HEK293 (cell line): ENCODE results near the gene CCDC63.

ENCODE experiments used
- EGR2 ChIP-seq: fragments of 450-650 bp; formaldehyde crosslinking; IDR thresholded peaks from 2 replicates; pipeline ENCODE4 v1.5.1; 2016; ENCODE audit warnings: low read depth, missing biosample characterization, missing genetic modification characterization
- MZF1 ChIP-seq: fragments of 450-650 bp; formaldehyde crosslinking; IDR thresholded peaks from 2 replicates; pipeline ENCODE4 v1.5.1; 2017; ENCODE audit warnings: missing biosample characterization, missing genetic modification characterization, borderline replicate concordance
- PRDM1 ChIP-seq: fragments of 450-650 bp; formaldehyde crosslinking; IDR thresholded peaks from 2 replicates; pipeline ENCODE4; 2016; ENCODE audit warnings: missing biosample characterization, missing genetic modification characterization
- RBAK ChIP-seq: fragments of 450-650 bp; formaldehyde crosslinking; IDR thresholded peaks from 2 replicates; pipeline ENCODE4 v1.5.1; 2016; ENCODE audit warnings: missing biosample characterization, missing genetic modification characterization
- REST ChIP-seq: fragments of 450-650 bp; formaldehyde crosslinking; IDR thresholded peaks from 2 replicates; pipeline ENCODE4 v1.5.1; 2016; ENCODE audit warnings: missing biosample characterization, missing genetic modification characterization
- SETDB1 ChIP-seq: IDR thresholded peaks from one replicate; pipeline ENCODE4 v1.6.1; 2017; ENCODE audit warnings: mild to moderate bottlenecking, low read length, moderate library complexity, mixed read lengths; ENCODE audit not compliant: insufficient read length
- YY1 ChIP-seq: fragments of 450-650 bp; formaldehyde crosslinking; IDR thresholded peaks from 2 replicates; pipeline ENCODE4 v1.5.1; 2018; ENCODE audit warnings: missing biosample characterization, missing genetic modification characterization
- ZBTB1 ChIP-seq: fragments of 450-650 bp; formaldehyde crosslinking; IDR thresholded peaks from 2 replicates; pipeline ENCODE4 v1.5.1; 2016; ENCODE audit warnings: missing biosample characterization, missing genetic modification characterization
- ZBTB6 ChIP-seq: fragments of 450-650 bp; formaldehyde crosslinking; IDR thresholded peaks from 2 replicates; pipeline ENCODE4 v1.5.1; 2017; ENCODE audit warnings: missing biosample characterization, missing genetic modification characterization
- ZEB2 ChIP-seq: fragments of 450-650 bp; formaldehyde crosslinking; IDR thresholded peaks from 2 replicates; pipeline ENCODE4 v1.5.1; 2016; ENCODE audit warnings: missing biosample characterization, missing genetic modification characterization
- ZFP41 ChIP-seq: fragments of 450-650 bp; formaldehyde crosslinking; IDR thresholded peaks from 2 replicates; pipeline ENCODE4 v1.5.1; 2016; ENCODE audit warnings: missing biosample characterization, missing genetic modification characterization, borderline replicate concordance
- ZNF239 ChIP-seq: fragments of 450-650 bp; formaldehyde crosslinking; IDR thresholded peaks from 2 replicates; pipeline ENCODE4 v1.5.1; 2016; ENCODE audit warnings: missing biosample characterization, missing genetic modification characterization
- ZNF24 ChIP-seq: fragments of 450-650 bp; formaldehyde crosslinking; IDR thresholded peaks from 2 replicates; pipeline ENCODE4 v1.5.1; 2016; ENCODE audit warnings: missing biosample characterization, missing genetic modification characterization
- ZNF26 ChIP-seq: fragments of 450-650 bp; formaldehyde crosslinking; IDR thresholded peaks from 2 replicates; pipeline ENCODE4 v1.5.1; 2016; ENCODE audit warnings: missing biosample characterization, missing genetic modification characterization
- ZNF302 ChIP-seq: fragments of 450-650 bp; formaldehyde crosslinking; IDR thresholded peaks from 2 replicates; pipeline ENCODE4 v1.5.1; 2016; ENCODE audit warnings: missing biosample characterization, missing genetic modification characterization, low read depth
- ZNF391 ChIP-seq: fragments of 450-650 bp; formaldehyde crosslinking; IDR thresholded peaks from 2 replicates; pipeline ENCODE4 v1.5.1; 2016; ENCODE audit warnings: low read depth, missing biosample characterization, missing genetic modification characterization, borderline replicate concordance
- ZNF423 ChIP-seq: fragments of 450-650 bp; formaldehyde crosslinking; IDR thresholded peaks from 2 replicates; pipeline ENCODE4 v1.5.1; 2016; ENCODE audit warnings: missing biosample characterization, missing genetic modification characterization
- ZNF433 ChIP-seq: fragments of 450-650 bp; formaldehyde crosslinking; IDR thresholded peaks from 2 replicates; pipeline ENCODE4 v1.5.1; 2016; ENCODE audit warnings: missing biosample characterization, missing genetic modification characterization, low read depth
- ZNF449 ChIP-seq: fragments of 450-650 bp; formaldehyde crosslinking; IDR thresholded peaks from 2 replicates; pipeline ENCODE4 v1.5.1; 2017; ENCODE audit warnings: missing biosample characterization, mild to moderate bottlenecking, missing genetic modification characterization, moderate library complexity
- ZNF514 ChIP-seq: fragments of 450-650 bp; formaldehyde crosslinking; IDR thresholded peaks from 2 replicates; pipeline ENCODE4 v1.5.1; 2016; ENCODE audit warnings: missing biosample characterization, missing genetic modification characterization
- ZNF529 ChIP-seq: fragments of 450-650 bp; formaldehyde crosslinking; IDR thresholded peaks from 2 replicates; pipeline ENCODE4 v1.5.1; 2017; ENCODE audit warnings: missing genetic modification characterization, missing biosample characterization; ENCODE audit not compliant: insufficient replicate concordance
- ZNF530 ChIP-seq: fragments of 450-650 bp; formaldehyde crosslinking; IDR thresholded peaks from 2 replicates; pipeline ENCODE4 v1.5.1; 2016; ENCODE audit warnings: low read depth, missing biosample characterization, missing genetic modification characterization
- ZNF555 ChIP-seq: fragments of 450-650 bp; formaldehyde crosslinking; conservative IDR thresholded peaks from 2 replicates; pipeline ENCODE4 v1.5.1; 2017; ENCODE audit warnings: missing biosample characterization, mild to moderate bottlenecking, missing genetic modification characterization, inconsistent platforms
- ZNF560 ChIP-seq: fragments of 450-650 bp; formaldehyde crosslinking; IDR thresholded peaks from 2 replicates; pipeline ENCODE4 v1.5.1; 2017; ENCODE audit warnings: missing biosample characterization, missing genetic modification characterization, borderline replicate concordance
- ZNF621 ChIP-seq: fragments of 450-650 bp; formaldehyde crosslinking; IDR thresholded peaks from 2 replicates; pipeline ENCODE4 v1.5.1; 2017; ENCODE audit warnings: missing biosample characterization, missing genetic modification characterization
- ZNF626 ChIP-seq: fragments of 450-650 bp; sonication (Bioruptor Pico); formaldehyde crosslinking; IDR thresholded peaks from 2 replicates; pipeline ENCODE4 v1.5.1; 2018; ENCODE audit warnings: missing biosample characterization, missing genetic modification characterization, inconsistent platforms
- ZNF76 ChIP-seq: fragments of 450-650 bp; formaldehyde crosslinking; IDR thresholded peaks from 2 replicates; pipeline ENCODE4; 2016; ENCODE audit warnings: low read depth, missing biosample characterization, missing genetic modification characterization, borderline replicate concordance
- ZSCAN16 ChIP-seq: fragments of 450-650 bp; formaldehyde crosslinking; IDR thresholded peaks from 2 replicates; pipeline ENCODE4 v1.5.1; 2016; ENCODE audit warnings: missing biosample characterization, missing genetic modification characterization
- TF ChIP-seq, protein P1 (sequence below): fragments of 450-650 bp; IDR thresholded peaks from 2 replicates; pipeline ENCODE4 v1.5.1; 2018; ENCODE audit warnings: missing biosample characterization, missing genetic modification characterization
- TF ChIP-seq, protein P2 (sequence below): fragments of 450-650 bp; formaldehyde crosslinking; IDR thresholded peaks from 2 replicates; pipeline ENCODE4 v1.5.1; 2016; ENCODE audit warnings: missing biosample characterization, missing genetic modification characterization
- TF ChIP-seq, protein P3 (sequence below): fragments of 450-650 bp; formaldehyde crosslinking; IDR thresholded peaks from 2 replicates; pipeline ENCODE4 v1.5.1; 2017; ENCODE audit warnings: missing biosample characterization, missing genetic modification characterization

The CCDC63 gene

DNA sequence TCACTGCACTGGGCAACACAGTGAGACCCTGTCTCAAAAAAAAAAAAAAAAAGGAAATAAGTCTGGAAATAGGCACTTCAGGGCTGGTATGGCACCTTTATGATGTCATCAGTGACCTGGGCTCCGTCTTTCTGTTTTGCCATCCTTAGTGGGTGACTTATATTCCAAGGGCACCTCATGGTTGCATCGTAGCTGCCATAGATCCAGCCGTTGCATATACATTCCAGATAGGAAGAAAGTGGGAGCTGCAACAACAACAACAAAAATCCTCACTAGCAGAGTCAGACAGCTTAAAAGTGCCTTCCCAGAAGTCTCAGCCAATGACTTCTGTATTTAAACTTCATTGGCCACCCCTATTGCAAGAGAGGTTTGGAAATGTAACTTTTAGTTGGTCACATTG, 47.2 kb downstream of the CCDC63 start (continued):
- TF ChIP-seq ZNF391 (tag by site-specific recombination) (no peak), ZNF423 (tag by site-specific recombination) (no peak), EGR2 (tag by site-specific recombination) (no peak), ZNF76 (tag by site-specific recombination) (no peak), ZNF555 (no peak), ZNF24 (tag by site-specific recombination) (0 out of 2 replicates have a peak, but pooled peaks have one; percentile 20), SETDB1 (peak; percentile 88), REST (tag by site-specific recombination) (no peak), ZBTB6 (tag by site-specific recombination) (no peak), RBAK (tag by site-specific recombination) (no peak), ZNF621 (tag by site-specific recombination) (no peak), ZNF514 (tag by site-specific recombination) (no peak), ZNF433 (tag by site-specific recombination) (no peak), ZFP41 (no peak), ZEB2 (no peak), ZNF239 (tag by site-specific recombination) (no peak), ZSCAN16 (no peak), YY1 (tag by site-specific recombination) (no peak), ZNF449 (tag by site-specific recombination) (no peak), ZNF529 (tag by site-specific recombination) (no peak), MZF1 (no peak), ZNF626 (tag by site-specific recombination) (no peak), PRDM1 (no peak), ZNF26 (no peak), ZBTB1 (tag by site-specific recombination) (no peak), ZNF560 (tag by site-specific recombination) (no peak), ZNF302 (no peak), ZNF530 (tag by site-specific recombination) (no peak)
- TF ChIP-seq, protein P1, sequence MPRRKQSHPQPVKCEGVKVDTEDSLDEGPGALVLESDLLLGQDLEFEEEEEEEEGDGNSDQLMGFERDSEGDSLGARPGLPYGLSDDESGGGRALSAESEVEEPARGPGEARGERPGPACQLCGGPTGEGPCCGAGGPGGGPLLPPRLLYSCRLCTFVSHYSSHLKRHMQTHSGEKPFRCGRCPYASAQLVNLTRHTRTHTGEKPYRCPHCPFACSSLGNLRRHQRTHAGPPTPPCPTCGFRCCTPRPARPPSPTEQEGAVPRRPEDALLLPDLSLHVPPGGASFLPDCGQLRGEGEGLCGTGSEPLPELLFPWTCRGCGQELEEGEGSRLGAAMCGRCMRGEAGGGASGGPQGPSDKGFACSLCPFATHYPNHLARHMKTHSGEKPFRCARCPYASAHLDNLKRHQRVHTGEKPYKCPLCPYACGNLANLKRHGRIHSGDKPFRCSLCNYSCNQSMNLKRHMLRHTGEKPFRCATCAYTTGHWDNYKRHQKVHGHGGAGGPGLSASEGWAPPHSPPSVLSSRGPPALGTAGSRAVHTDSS (tag by site-specific recombination) = no peak
- TF ChIP-seq, protein P2, sequence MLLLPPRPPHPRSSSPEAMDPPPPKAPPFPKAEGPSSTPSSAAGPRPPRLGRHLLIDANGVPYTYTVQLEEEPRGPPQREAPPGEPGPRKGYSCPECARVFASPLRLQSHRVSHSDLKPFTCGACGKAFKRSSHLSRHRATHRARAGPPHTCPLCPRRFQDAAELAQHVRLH (tag by site-specific recombination) = peak; percentile 93
- TF ChIP-seq, protein P3, sequence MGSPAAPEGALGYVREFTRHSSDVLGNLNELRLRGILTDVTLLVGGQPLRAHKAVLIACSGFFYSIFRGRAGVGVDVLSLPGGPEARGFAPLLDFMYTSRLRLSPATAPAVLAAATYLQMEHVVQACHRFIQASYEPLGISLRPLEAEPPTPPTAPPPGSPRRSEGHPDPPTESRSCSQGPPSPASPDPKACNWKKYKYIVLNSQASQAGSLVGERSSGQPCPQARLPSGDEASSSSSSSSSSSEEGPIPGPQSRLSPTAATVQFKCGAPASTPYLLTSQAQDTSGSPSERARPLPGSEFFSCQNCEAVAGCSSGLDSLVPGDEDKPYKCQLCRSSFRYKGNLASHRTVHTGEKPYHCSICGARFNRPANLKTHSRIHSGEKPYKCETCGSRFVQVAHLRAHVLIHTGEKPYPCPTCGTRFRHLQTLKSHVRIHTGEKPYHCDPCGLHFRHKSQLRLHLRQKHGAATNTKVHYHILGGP (tag by site-specific recombination) = no peak
